GM12874 (cell line): ENCODE results near the gene SPEF1.

Experiments
- CTCF ChIP-seq: IDR thresholded peaks from 2 replicates; pipeline ENCODE4 v1.5.1; 2011; ENCODE audit warnings: low read depth, mild to moderate bottlenecking, control low read depth, low read length, moderate library complexity; ENCODE audit not compliant: insufficient read depth

The SPEF1 gene

GRCh38 chr20:3730803-3731672, 50.2 kb downstream of the SPEF1 start:
- no peak for TF ChIP-seq CTCF

GRCh38 chr20:3729811-3730540, 51.3 kb downstream of the SPEF1 start:
- TF ChIP-seq CTCF = no peak

- TF ChIP-seq CTCF = no peak
Observed at GRCh38 chr20:3729378-3729777, 51.9 kb downstream of the SPEF1 start.

GRCh38 chr20:3728876-3729275, 52.4 kb downstream of the SPEF1 start:
- TF ChIP-seq CTCF = no peak

GRCh38 chr20:3728354-3728753, 52.9 kb downstream of the SPEF1 start:
- no peak for TF ChIP-seq CTCF
